VCaP (cell line): ENCODE data around the gene ATXN7L3.
A peak's percentile ranks its signal among the peaks of the same experiment; 100 is the strongest.

ENCODE experiments used
- H3K27ac ChIP-seq: fragments of 450-650 bp; 2 replicates; pipeline ENCODE4 v1.5.1; 2017
- CTCF ChIP-seq: fragments of 450-650 bp; conservative IDR thresholded peaks from 2 replicates; pipeline ENCODE4 v1.5.1; 2017; ENCODE audit warnings: mild to moderate bottlenecking, moderate library complexity

The ATXN7L3 gene

GRCh38 chr17:44211281-44212265 lies 11.9 kb upstream of the ATXN7L3 start:
- H3K27ac ChIP-seq, result no peak overlapping the region
- no peak for TF ChIP-seq CTCF

GRCh38 chr17:44210342-44211192 lies 10.9 kb upstream of the ATXN7L3 start:
- peak; percentile 80 for TF ChIP-seq CTCF
- H3K27ac ChIP-seq, result peak overlapping the region; percentile 7; the same call in 1 of the 2 replicates

- H3K27ac ChIP-seq, result no peak overlapping the region; the same call in 1 of the 2 replicates
- TF ChIP-seq CTCF, result no peak
Observed at GRCh38 chr17:44209786-44210341, 10.2 kb upstream of the ATXN7L3 start.

- H3K27ac ChIP-seq, result no peak overlapping the region
- no peak for TF ChIP-seq CTCF
Observed at GRCh38 chr17:44207743-44208142, 8.1 kb upstream of the ATXN7L3 start.

- TF ChIP-seq CTCF, result no peak
- no peak overlapping the region for H3K27ac ChIP-seq
Observed at GRCh38 chr17:44207319-44207718, 7.6 kb upstream of the ATXN7L3 start.

- no peak overlapping the region for H3K27ac ChIP-seq
- TF ChIP-seq CTCF, result 0 out of 2 replicates have a peak, but pooled peaks have one; percentile 6
Observed at GRCh38 chr17:44206825-44207155, 7.1 kb upstream of the ATXN7L3 start.
